HepG2 (cell line): Measurements from ENCODE around the gene TRAF3. TPM values are rescaled to one million over a fixed set of nuclear protein-coding genes. Genes with fewer than 3 reads are reported as not detected.
A peak's percentile ranks its signal among the peaks of the same experiment; 100 is the strongest.

Experiments used
- ADNP ChIP-seq: sonication (generic); formaldehyde crosslinking; IDR thresholded peaks from 2 replicates; pipeline ENCODE4 v1.4.0; 2020; ENCODE audit warnings: missing genetic modification reagents
- AKAP8 ChIP-seq: sonication (generic); formaldehyde crosslinking; IDR thresholded peaks from 2 replicates; pipeline ENCODE4 v1.5.1; 2020; ENCODE audit warnings: mild to moderate bottlenecking, missing genetic modification reagents
- ARID5B ChIP-seq: IDR thresholded peaks from 2 replicates; pipeline ENCODE4 v1.4.0; 2020; ENCODE audit warnings: mild to moderate bottlenecking, missing genetic modification reagents
- FOXK2 ChIP-seq: fragments of 450-650 bp; IDR thresholded peaks from 2 replicates; pipeline ENCODE4 v1.6.1; 2016
- IKZF1 ChIP-seq: fragments of 450-650 bp; IDR thresholded peaks from 2 replicates; pipeline ENCODE4 v1.7.1; 2016
- JDP2 ChIP-seq: sonication (generic); formaldehyde crosslinking; IDR thresholded peaks from 2 replicates; pipeline ENCODE4 v1.8.1; 2022; ENCODE audit warnings: missing genetic modification reagents, borderline replicate concordance
- KMT2A ChIP-seq: sonication (generic); formaldehyde crosslinking; IDR thresholded peaks from 2 replicates; pipeline ENCODE4 v1.4.0; 2020; ENCODE audit warnings: missing genetic modification reagents
- MTERF4 ChIP-seq: sonication (generic); formaldehyde crosslinking; IDR thresholded peaks from 2 replicates; pipeline ENCODE4 v1.8.0; 2023; ENCODE audit warnings: mild to moderate bottlenecking, missing genetic modification reagents
- RBM39 ChIP-seq: fragments of 200-400 bp; formaldehyde crosslinking; IDR thresholded peaks from one replicate; pipeline ENCODE4 v1.6.1; 2018; ENCODE audit warnings: antibody characterized with exemption, mild to moderate bottlenecking, low read depth, low read length; ENCODE audit not compliant: poor library complexity, severe bottlenecking
- SYNCRIP ChIP-seq: fragments of 200-400 bp; formaldehyde crosslinking; IDR thresholded peaks from 2 replicates; pipeline ENCODE4 v1.6.1; 2018; ENCODE audit warnings: mild to moderate bottlenecking, low read depth, low read length; ENCODE audit not compliant: insufficient read depth
- TSC22D2 ChIP-seq: sonication (generic); formaldehyde crosslinking; IDR thresholded peaks from 2 replicates; pipeline ENCODE4 v1.5.1; 2020; ENCODE audit warnings: missing genetic modification reagents, mild to moderate bottlenecking, borderline replicate concordance
- U2AF1 ChIP-seq: fragments of 200-400 bp; formaldehyde crosslinking; optimal IDR thresholded peaks from 2 replicates; pipeline ENCODE3; 2017; ENCODE audit warnings: mild to moderate bottlenecking, low read depth, low read length
- ZFX ChIP-seq: sonication (generic); formaldehyde crosslinking; IDR thresholded peaks from 2 replicates; pipeline ENCODE4 v1.4.0; 2020; ENCODE audit warnings: mild to moderate bottlenecking, low read depth, missing genetic modification reagents, moderate library complexity
- ZNF570 ChIP-seq: sonication (generic); formaldehyde crosslinking; IDR thresholded peaks from 2 replicates; pipeline ENCODE4 v1.4.0; 2020; ENCODE audit warnings: mild to moderate bottlenecking, missing genetic modification reagents, borderline replicate concordance
- ZNF891 ChIP-seq: sonication (generic); formaldehyde crosslinking; IDR thresholded peaks from 2 replicates; pipeline ENCODE4 v1.5.0; 2020; ENCODE audit warnings: mild to moderate bottlenecking, missing genetic modification reagents
- polyA plus RNA-seq, 8 experiments: library from polyadenylated mRNA; depleted of rRNA in 3 of 8; stranded (reverse) in 7 of 8; unstranded in 1 of 8; fragments of >200 nt; fragmentation: Illumina TruSeq in 4 of 8; extraction: Trizol in 4 of 8; gene quantifications; 2 replicates each; pipeline versions ENCODE4 v1.2.1 to v1.2.3, GENCODE V29; 2011 to 2016; ENCODE audit warnings: low read depth in 4 of 8, missing spikeins in 1 of 8, mixed read lengths in 1 of 8; ENCODE audit not compliant: insufficient read depth in 1 of 8
- total RNA-seq, 5 experiments: library from RNA; depleted of rRNA; stranded (reverse); fragments of >200 nt; fragmentation: Illumina TruSeq; extraction: Trizol; gene quantifications; 2 replicates each; pipeline ENCODE4 v1.2.3, GENCODE V29; 2016; ENCODE audit warnings: low read depth in 1 of 5
- TF ChIP-seq, protein P1 (sequence below): sonication (generic); formaldehyde crosslinking; IDR thresholded peaks from 2 replicates; pipeline ENCODE4 v1.8.1; 2022; ENCODE audit warnings: mild to moderate bottlenecking, missing genetic modification reagents
- TF ChIP-seq, protein P2 (sequence below): sonication (generic); formaldehyde crosslinking; IDR thresholded peaks from 2 replicates; pipeline ENCODE4 v1.4.0; 2020; ENCODE audit warnings: mild to moderate bottlenecking, missing genetic modification reagents
- TF ChIP-seq, protein P3 (sequence below): sonication (generic); formaldehyde crosslinking; IDR thresholded peaks from 2 replicates; pipeline ENCODE4 v1.8.0; 2022; ENCODE audit warnings: low read depth, missing genetic modification reagents

TRAF3 gene
- total and polyA plus RNA-seq, 2 of the 13 experiments (the other 11 are each of a cell fraction or from before 2014, with no cell fraction given) = 6.9 to 12.2 TPM

DNA sequence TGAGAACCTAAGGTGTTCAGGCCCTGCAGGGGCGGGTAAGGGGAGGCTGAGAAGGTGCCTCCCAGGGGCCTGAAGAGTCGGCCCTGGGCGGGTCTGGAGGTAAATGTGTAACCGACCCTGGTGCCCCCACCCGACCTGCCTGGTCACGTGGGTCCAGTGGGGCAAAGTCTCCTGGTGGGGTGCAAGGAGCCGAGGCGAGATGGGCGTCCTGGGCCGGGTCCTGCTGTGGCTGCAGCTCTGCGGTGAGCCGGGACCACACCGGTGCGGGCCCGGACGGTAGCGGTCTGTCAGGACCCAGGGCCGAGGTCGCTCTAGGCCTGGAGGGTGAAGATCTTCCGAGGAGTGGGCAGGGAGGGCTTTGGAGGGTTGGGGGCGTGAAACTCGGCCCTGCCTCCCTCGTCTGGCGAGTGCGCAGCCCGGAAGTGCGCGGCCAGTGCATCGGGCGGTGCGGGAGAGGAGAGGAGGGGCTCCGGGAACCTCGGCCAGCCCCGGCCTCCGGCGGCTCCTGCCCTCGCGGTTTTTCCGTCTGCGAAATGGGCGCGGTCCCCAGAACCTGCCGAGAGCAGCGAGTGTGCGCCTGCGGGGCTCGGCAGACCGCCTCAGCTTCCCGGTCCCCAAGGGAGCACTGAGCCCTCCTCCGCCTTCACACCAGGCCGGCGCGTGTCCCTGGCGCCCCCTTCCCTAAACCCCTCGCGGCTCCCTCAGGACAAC lies 145.4 kb downstream of the TRAF3 start, which contains the start of gene AMN (continued):
- TF ChIP-seq ADNP (CRISPR knock-in tag) (peak; percentile 89), JDP2 (CRISPR knock-in tag) (no peak), AKAP8 (CRISPR knock-in tag) (no peak), RBM39 (peak; percentile 61), ZFX (CRISPR knock-in tag) (peak; percentile 98), KMT2A (CRISPR knock-in tag) (peak; percentile 77), ARID5B (CRISPR knock-in tag) (peak; percentile 55), IKZF1 (no peak), ZNF891 (peak; percentile 74; the same call in 1 of the 2 replicates), SYNCRIP (no peak), ZNF570 (CRISPR knock-in tag) (no peak), TSC22D2 (CRISPR knock-in tag) (peak; percentile 80; the same call in 1 of the 2 replicates), U2AF1 (no peak), MTERF4 (CRISPR knock-in tag) (0 out of 2 replicates have a peak, but pooled peaks have one; percentile 41), FOXK2 (no peak)
- TF ChIP-seq, protein P1, sequence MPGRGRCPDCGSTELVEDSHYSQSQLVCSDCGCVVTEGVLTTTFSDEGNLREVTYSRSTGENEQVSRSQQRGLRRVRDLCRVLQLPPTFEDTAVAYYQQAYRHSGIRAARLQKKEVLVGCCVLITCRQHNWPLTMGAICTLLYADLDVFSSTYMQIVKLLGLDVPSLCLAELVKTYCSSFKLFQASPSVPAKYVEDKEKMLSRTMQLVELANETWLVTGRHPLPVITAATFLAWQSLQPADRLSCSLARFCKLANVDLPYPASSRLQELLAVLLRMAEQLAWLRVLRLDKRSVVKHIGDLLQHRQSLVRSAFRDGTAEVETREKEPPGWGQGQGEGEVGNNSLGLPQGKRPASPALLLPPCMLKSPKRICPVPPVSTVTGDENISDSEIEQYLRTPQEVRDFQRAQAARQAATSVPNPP (CRISPR knock-in tag) = no peak
- TF ChIP-seq, protein P2, sequence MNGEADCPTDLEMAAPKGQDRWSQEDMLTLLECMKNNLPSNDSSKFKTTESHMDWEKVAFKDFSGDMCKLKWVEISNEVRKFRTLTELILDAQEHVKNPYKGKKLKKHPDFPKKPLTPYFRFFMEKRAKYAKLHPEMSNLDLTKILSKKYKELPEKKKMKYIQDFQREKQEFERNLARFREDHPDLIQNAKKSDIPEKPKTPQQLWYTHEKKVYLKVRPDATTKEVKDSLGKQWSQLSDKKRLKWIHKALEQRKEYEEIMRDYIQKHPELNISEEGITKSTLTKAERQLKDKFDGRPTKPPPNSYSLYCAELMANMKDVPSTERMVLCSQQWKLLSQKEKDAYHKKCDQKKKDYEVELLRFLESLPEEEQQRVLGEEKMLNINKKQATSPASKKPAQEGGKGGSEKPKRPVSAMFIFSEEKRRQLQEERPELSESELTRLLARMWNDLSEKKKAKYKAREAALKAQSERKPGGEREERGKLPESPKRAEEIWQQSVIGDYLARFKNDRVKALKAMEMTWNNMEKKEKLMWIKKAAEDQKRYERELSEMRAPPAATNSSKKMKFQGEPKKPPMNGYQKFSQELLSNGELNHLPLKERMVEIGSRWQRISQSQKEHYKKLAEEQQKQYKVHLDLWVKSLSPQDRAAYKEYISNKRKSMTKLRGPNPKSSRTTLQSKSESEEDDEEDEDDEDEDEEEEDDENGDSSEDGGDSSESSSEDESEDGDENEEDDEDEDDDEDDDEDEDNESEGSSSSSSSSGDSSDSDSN (CRISPR knock-in tag) = peak; percentile 90
- TF ChIP-seq, protein P3, sequence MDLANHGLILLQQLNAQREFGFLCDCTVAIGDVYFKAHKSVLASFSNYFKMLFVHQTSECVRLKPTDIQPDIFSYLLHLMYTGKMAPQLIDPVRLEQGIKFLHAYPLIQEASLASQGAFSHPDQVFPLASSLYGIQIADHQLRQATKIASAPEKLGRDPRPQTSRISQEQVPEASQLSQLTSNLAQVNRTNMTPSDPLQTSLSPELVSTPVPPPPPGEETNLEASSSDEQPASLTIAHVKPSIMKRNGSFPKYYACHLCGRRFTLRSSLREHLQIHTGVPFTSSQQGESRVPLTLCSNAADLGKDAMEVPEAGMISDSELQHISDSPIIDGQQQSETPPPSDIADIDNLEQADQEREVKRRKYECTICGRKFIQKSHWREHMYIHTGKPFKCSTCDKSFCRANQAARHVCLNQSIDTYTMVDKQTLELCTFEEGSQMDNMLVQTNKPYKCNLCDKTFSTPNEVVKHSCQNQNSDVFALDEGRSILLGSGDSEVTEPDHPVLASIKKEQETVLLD = 0 out of 2 replicates have a peak, but pooled peaks have one; percentile 20
